H9 (cell line): ENCODE results near the gene PRR12. TPM values are rescaled to one million over a fixed set of nuclear protein-coding genes. Genes with fewer than 3 reads are reported as not detected.
A peak's percentile ranks its signal among the peaks of the same experiment; 100 is the strongest.

ENCODE experiments used
- DNase-seq: peaks from one replicate; pipeline ENCODE4 v3.0.0-alpha.2; 2017
- H2AFZ ChIP-seq: one replicate; pipeline ENCODE4 v1.6.1; 2013; ENCODE audit warnings: mild to moderate bottlenecking, low read length, control low read depth, moderate library complexity
- H2AK5ac ChIP-seq: 2 replicates; pipeline ENCODE4 v1.6.1; 2013; ENCODE audit warnings: low read length, control low read depth, mixed read lengths; ENCODE audit not compliant: insufficient read length
- H2BK120ac ChIP-seq: one replicate; pipeline ENCODE4 v1.6.1; 2013; ENCODE audit warnings: low read depth, mild to moderate bottlenecking, low read length, control low read depth, inconsistent platforms; ENCODE audit not compliant: poor library complexity, severe bottlenecking
- H2BK12ac ChIP-seq: 2 replicates; pipeline ENCODE4 v1.6.1; 2013; ENCODE audit warnings: low read length, control low read depth, mixed read lengths, low read depth; ENCODE audit not compliant: insufficient read length
- H2BK15ac ChIP-seq: 2 replicates; pipeline ENCODE4 v1.6.1; 2013; ENCODE audit warnings: low read depth, low read length, control low read depth
- H2BK20ac ChIP-seq: one replicate; pipeline ENCODE4 v1.6.1; 2013; ENCODE audit warnings: low read depth, mild to moderate bottlenecking, low read length, control low read depth, inconsistent platforms; ENCODE audit not compliant: poor library complexity, severe bottlenecking
- H2BK5ac ChIP-seq: 2 replicates; pipeline ENCODE4 v1.6.1; 2013; ENCODE audit warnings: low read length, control low read depth, mixed read lengths; ENCODE audit not compliant: insufficient read length
- H3K14ac ChIP-seq: 2 replicates; pipeline ENCODE4 v1.6.1; 2013; ENCODE audit warnings: low read length, control low read depth; ENCODE audit not compliant: insufficient read depth
- H3K18ac ChIP-seq: 2 replicates; pipeline ENCODE4 v1.6.1; 2013; ENCODE audit warnings: low read depth, mild to moderate bottlenecking, mixed read lengths, low read length, control low read depth; ENCODE audit not compliant: insufficient read length
- H3K23ac ChIP-seq: 2 replicates; pipeline ENCODE4 v1.6.1; 2013; ENCODE audit warnings: low read length, control low read depth, mixed read lengths, low read depth; ENCODE audit not compliant: insufficient read length
- H3K23me2 ChIP-seq: 2 replicates; pipeline ENCODE4 v1.6.1; 2013; ENCODE audit warnings: low read depth, mild to moderate bottlenecking, mixed read lengths, low read length, control low read depth; ENCODE audit not compliant: insufficient read length, poor library complexity, severe bottlenecking
- H3K27ac ChIP-seq: 2 replicates; pipeline ENCODE4 v1.5.1; 2013; ENCODE audit warnings: low read length, control low read depth, mixed read lengths, low read depth; ENCODE audit not compliant: insufficient read length
- H3K27me3 ChIP-seq: 2 replicates; pipeline ENCODE4 v1.6.1; 2013; ENCODE audit warnings: low read length, control low read depth, inconsistent platforms; ENCODE audit not compliant: insufficient read depth
- H3K4ac ChIP-seq: 2 replicates; pipeline ENCODE4 v1.6.1; 2013; ENCODE audit warnings: low read depth, mild to moderate bottlenecking, control low read depth, inconsistent platforms, low read length, moderate library complexity
- H3K4me1 ChIP-seq: 2 replicates; pipeline ENCODE4 v1.6.1; 2013; ENCODE audit warnings: low read length, control low read depth, inconsistent platforms; ENCODE audit not compliant: insufficient read depth
- H3K4me2 ChIP-seq: 2 replicates; pipeline ENCODE4 v1.6.1; 2013; ENCODE audit warnings: low read length, control low read depth, mixed read lengths; ENCODE audit not compliant: insufficient read length, insufficient read depth
- H3K56ac ChIP-seq: 2 replicates; pipeline ENCODE4 v1.6.1; 2013; ENCODE audit warnings: low read depth, mild to moderate bottlenecking, mixed read lengths, low read length, control low read depth; ENCODE audit not compliant: insufficient read length
- H3K79me1 ChIP-seq: 2 replicates; pipeline ENCODE4 v1.6.1; 2013; ENCODE audit warnings: low read depth, mild to moderate bottlenecking, moderate library complexity, low read length, control low read depth, inconsistent platforms; ENCODE audit not compliant: insufficient read depth, poor library complexity, severe bottlenecking
- H3K79me2 ChIP-seq: 2 replicates; pipeline ENCODE4 v1.6.1; 2013; ENCODE audit warnings: low read length, control low read depth, inconsistent platforms; ENCODE audit not compliant: insufficient read depth
- H3K9ac ChIP-seq: 2 replicates; pipeline ENCODE4 v1.6.1; 2013; ENCODE audit warnings: low read length, control low read depth, mixed read lengths; ENCODE audit not compliant: insufficient read length; ENCODE audit errors: extremely low read depth
- H3K9me3 ChIP-seq: one replicate; pipeline ENCODE4 v1.6.1; 2013; ENCODE audit warnings: low read depth, low read length, inconsistent platforms; ENCODE audit not compliant: control insufficient read depth
- H3T11ph ChIP-seq: one replicate; pipeline ENCODE4 v1.6.1; 2013; ENCODE audit warnings: mild to moderate bottlenecking, low read length, control low read depth, inconsistent platforms
- H4K20me1 ChIP-seq: one replicate; pipeline ENCODE4 v1.6.1; 2013; ENCODE audit not compliant: control insufficient read depth, insufficient read length, insufficient read depth
- H4K5ac ChIP-seq: 2 replicates; pipeline ENCODE4 v1.6.1; 2013; ENCODE audit warnings: low read depth, mild to moderate bottlenecking, mixed read lengths, low read length, control low read depth; ENCODE audit not compliant: insufficient read length
- H4K8ac ChIP-seq: replicated peaks from 2 replicates; pipeline ENCODE4 v1.6.1; 2013; ENCODE audit warnings: low read length, control low read depth, mixed read lengths, low read depth; ENCODE audit not compliant: insufficient read length
- H4K91ac ChIP-seq: 2 replicates; pipeline ENCODE4 v1.6.1; 2013; ENCODE audit warnings: low read depth, mild to moderate bottlenecking, moderate library complexity, mixed read lengths, low read length, control low read depth; ENCODE audit not compliant: insufficient read length
- H3K27ac Mint-ChIP-seq, 3 experiments: 2 replicates in 2 of 3; 3 replicates in 1 of 3; pipeline ENCODE4 v1.8.0; 2020 to 2021; ENCODE audit warnings: mixed read lengths in 3 of 3, mild to moderate bottlenecking in 1 of 3, moderate library complexity in 1 of 3
- H3K27me3 Mint-ChIP-seq: 2 replicates; pipeline ENCODE4 v1.8.0; 2021; ENCODE audit warnings: low read depth, mild to moderate bottlenecking, moderate library complexity, mixed read lengths
- H3K36me3 Mint-ChIP-seq, 3 experiments: 2 replicates in 2 of 3; 3 replicates in 1 of 3; pipeline ENCODE4 v1.8.0; 2020 to 2021; ENCODE audit warnings: low read depth in 3 of 3, mixed read lengths in 3 of 3; ENCODE audit not compliant: insufficient read depth in 1 of 3
- H3K4me1 Mint-ChIP-seq, 2 experiments: 2 replicates each; pipeline ENCODE4 v1.8.0; 2020; ENCODE audit warnings: mixed read lengths in 2 of 2
- H3K4me3 Mint-ChIP-seq, 2 experiments: 2 replicates in 1 of 2; 3 replicates in 1 of 2; pipeline ENCODE4 v1.8.0; 2020 to 2021; ENCODE audit warnings: mild to moderate bottlenecking in 2 of 2, mixed read lengths in 2 of 2, moderate library complexity in 1 of 2
- H3K9me3 Mint-ChIP-seq, 2 experiments: 2 replicates in 1 of 2; 3 replicates in 1 of 2; pipeline ENCODE4 v1.8.0; 2020; ENCODE audit warnings: mild to moderate bottlenecking in 2 of 2, mixed read lengths in 2 of 2, moderate library complexity in 1 of 2
- WGBS: extraction: QIAGEN DNeasy Blood & Tissue Kit; methylation state at CpG from one replicate; pipeline ENCODE4 v1.1.7; 2013; ENCODE audit warnings: missing lambda C conversion rate, low lambda C conversion rate, mixed read lengths; ENCODE audit not compliant: insufficient read length; ENCODE audit errors: extremely low coverage; 5-methylcytosine and 5-hydroxymethylcytosine counted together
- total RNA-seq: library from RNA; stranded (reverse); gene quantifications from 2 replicates; pipeline ENCODE4 v1.2.1, GENCODE V29; 2021
- TF ChIP-seq, protein P1 (sequence below): fragments of 200-600 bp; sonication (generic); conservative IDR thresholded peaks from 3 replicates; pipeline ENCODE4 v1.8.0; 2021; ENCODE audit warnings: antibody characterized with exemption, mild to moderate bottlenecking

PRR12 gene
- total RNA-seq, 1 experiment from 2014 or later: 65.9 TPM

DNA sequence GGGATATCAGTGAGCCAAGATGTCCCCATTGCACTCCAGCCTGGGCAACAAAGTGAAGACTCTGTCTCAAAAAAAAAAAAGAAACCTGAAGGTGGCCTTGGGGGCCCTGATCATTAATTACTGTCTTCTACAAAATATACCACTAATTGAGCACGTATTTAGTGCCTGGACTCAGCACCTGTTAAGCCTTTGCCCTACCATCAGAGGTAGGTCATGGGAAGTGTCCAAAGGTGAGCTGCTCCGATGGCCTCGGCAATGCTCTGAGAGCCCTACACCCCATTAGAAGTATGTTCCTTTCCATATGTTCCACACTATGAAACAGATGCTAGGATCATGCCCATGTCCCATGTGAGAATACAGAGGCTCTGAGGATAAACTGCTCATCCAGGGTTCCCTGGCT lies 31.5 kb upstream of the PRR12 start:
- H3K4me1 Mint-ChIP-seq: peaks cover 9 to 26% of the 10 kb centered on the region in 2 experiments
- H3K4me3 Mint-ChIP-seq: no peak overlapping the region; a peak in 1 of 5 replicates

More for the DNA sequence above, 31.5 kb upstream of the PRR12 start:
- H4K20me1 ChIP-seq: no peaks in the 10 kb centered on the region
- H2BK15ac ChIP-seq: no peak overlapping the region
- H2BK120ac ChIP-seq: no peak overlapping the region
- no peak overlapping the region for H3K9ac ChIP-seq
- no peak overlapping the region for H2BK12ac ChIP-seq
- H3K56ac ChIP-seq: no peak overlapping the region
- no peak overlapping the region for H4K8ac ChIP-seq
- H3K27ac ChIP-seq: no peak overlapping the region
- no peak overlapping the region for H3K18ac ChIP-seq
- TF ChIP-seq, protein P1, sequence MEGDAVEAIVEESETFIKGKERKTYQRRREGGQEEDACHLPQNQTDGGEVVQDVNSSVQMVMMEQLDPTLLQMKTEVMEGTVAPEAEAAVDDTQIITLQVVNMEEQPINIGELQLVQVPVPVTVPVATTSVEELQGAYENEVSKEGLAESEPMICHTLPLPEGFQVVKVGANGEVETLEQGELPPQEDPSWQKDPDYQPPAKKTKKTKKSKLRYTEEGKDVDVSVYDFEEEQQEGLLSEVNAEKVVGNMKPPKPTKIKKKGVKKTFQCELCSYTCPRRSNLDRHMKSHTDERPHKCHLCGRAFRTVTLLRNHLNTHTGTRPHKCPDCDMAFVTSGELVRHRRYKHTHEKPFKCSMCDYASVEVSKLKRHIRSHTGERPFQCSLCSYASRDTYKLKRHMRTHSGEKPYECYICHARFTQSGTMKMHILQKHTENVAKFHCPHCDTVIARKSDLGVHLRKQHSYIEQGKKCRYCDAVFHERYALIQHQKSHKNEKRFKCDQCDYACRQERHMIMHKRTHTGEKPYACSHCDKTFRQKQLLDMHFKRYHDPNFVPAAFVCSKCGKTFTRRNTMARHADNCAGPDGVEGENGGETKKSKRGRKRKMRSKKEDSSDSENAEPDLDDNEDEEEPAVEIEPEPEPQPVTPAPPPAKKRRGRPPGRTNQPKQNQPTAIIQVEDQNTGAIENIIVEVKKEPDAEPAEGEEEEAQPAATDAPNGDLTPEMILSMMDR: no peak
- no peak overlapping the region for H2AFZ ChIP-seq
- no peak overlapping the region for H3K14ac ChIP-seq
- H2AK5ac ChIP-seq: no peak overlapping the region
- no peaks in the 10 kb centered on the region for H3K27me3 ChIP-seq
- WGBS: no CpG with 5 or more reads among the region's 3 CpGs
- H3K36me3 Mint-ChIP-seq: peaks cover 29 to 32% (median 31%) of the 10 kb centered on the region in 3 experiments
- H3K27ac Mint-ChIP-seq: peak overlapping the region in 1 of 3 experiments; percentile 79; a peak in 1 of 7 replicates
- H3T11ph ChIP-seq: no peak overlapping the region
- H3K4me1 ChIP-seq: peaks cover 2% of the 10 kb centered on the region; the same call in 1 of the 2 replicates
- DNase-seq: no peak
- H3K23ac ChIP-seq: no peak overlapping the region
- H3K79me1 ChIP-seq: no peaks in the 10 kb centered on the region
- no peak overlapping the region for H2BK20ac ChIP-seq
- no peak overlapping the region for H4K5ac ChIP-seq
- no peaks in the 10 kb centered on the region; the same call in 1 of the 2 replicates for H3K79me2 ChIP-seq
- H2BK5ac ChIP-seq: no peak overlapping the region
- H3K9me3 Mint-ChIP-seq: no peaks in the 10 kb centered on the region
- H3K23me2 ChIP-seq: peaks cover 9% of the 10 kb centered on the region
- no peak overlapping the region for H3K4ac ChIP-seq
- H3K9me3 ChIP-seq: no peaks in the 10 kb centered on the region
- no peak overlapping the region for H3K4me2 ChIP-seq
- no peaks in the 10 kb centered on the region for H3K27me3 Mint-ChIP-seq
- no peak overlapping the region for H4K91ac ChIP-seq
